SK-N-SH treated with all-trans-retinoic acid at 6 μM for 48 hours (cell line): ENCODE data around the gene CYP2A6.
"Not testable (repeated sequence)": the region's sequence is repeated elsewhere in the genome, so short reads cannot be mapped to it uniquely, and the experiment has no call there.

Experiments
- CREB5 ChIP-seq: fragments of 250-450 bp; sonication (Bioruptor Pico); IDR thresholded peaks from 2 replicates; pipeline ENCODE4 v1.5.1; 2020; ENCODE audit warnings: low read depth, mild to moderate bottlenecking, moderate library complexity
- GLIS3 ChIP-seq: fragments of 250-450 bp; sonication (Bioruptor Pico); IDR thresholded peaks from 2 replicates; pipeline ENCODE4 v1.5.0; 2020; ENCODE audit warnings: mild to moderate bottlenecking, moderate library complexity
- ISL1 ChIP-seq: fragments of 250-450 bp; sonication (Bioruptor Pico); IDR thresholded peaks from 2 replicates; pipeline ENCODE4 v2.1.2; 2022; ENCODE audit warnings: mild to moderate bottlenecking, moderate library complexity
- PPARA ChIP-seq: fragments of 250-450 bp; sonication (Bioruptor Pico); IDR thresholded peaks from 2 replicates; pipeline ENCODE4 v1.5.0; 2020; ENCODE audit warnings: mild to moderate bottlenecking, borderline replicate concordance
- ZC3H10 ChIP-seq: fragments of 250-450 bp; sonication (Bioruptor Pico); IDR thresholded peaks from 2 replicates; pipeline ENCODE4 v1.5.1; 2021; ENCODE audit warnings: mild to moderate bottlenecking, moderate library complexity
- ZNF565 ChIP-seq: fragments of 450-650 bp; formaldehyde crosslinking; conservative IDR thresholded peaks from 2 replicates; pipeline ENCODE4 v1.5.0; 2020; ENCODE audit warnings: low read depth, mild to moderate bottlenecking, moderate library complexity
- ZNF8 ChIP-seq: fragments of 450-650 bp; formaldehyde crosslinking; IDR thresholded peaks from 2 replicates; pipeline ENCODE4 v1.5.0; 2020; ENCODE audit warnings: mild to moderate bottlenecking, moderate library complexity

DNA sequence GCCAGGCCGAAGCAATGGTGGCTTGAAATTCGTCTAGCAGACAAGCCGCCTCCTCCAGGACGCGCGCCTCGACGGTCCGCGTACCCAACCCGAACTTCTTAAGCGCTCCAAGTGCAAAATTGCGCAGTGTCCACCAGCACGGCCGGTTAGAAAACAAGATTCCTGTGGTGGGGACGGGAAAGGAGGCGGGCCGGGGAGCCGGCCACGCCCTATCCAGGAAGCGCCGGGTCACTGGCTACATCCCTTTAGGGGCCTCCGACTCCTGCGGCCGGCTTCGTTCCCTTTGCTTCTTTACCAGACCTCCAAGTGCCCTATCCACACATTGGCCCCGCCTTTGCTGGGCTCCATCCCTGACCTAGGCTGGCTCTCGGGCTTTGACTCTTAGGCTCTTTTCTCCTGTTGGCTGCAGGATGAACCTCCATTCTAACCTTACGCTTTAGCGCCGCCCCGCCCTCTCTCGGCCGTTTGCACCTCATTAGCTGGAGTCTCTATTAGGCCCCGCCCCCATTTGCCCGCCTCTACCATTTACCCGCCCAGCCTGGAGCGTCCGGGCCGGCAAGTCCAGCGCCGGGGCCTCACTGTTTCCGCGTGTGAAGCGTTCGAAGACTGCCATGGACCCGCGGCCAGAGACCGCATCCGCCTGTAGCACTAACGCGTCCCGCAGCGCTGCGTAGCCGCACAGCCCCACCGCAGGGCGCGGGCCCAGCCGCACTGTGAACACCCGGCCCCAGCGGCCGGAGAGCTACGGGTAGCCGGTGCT lies 39.4 kb downstream of the CYP2A6 start:
- not testable (repeated sequence) for TF ChIP-seq GLIS3; ISL1; ZNF8 (CRISPR knock-in tag); ZNF565 (CRISPR knock-in tag); ZC3H10 (CRISPR knock-in tag); PPARA; CREB5 (CRISPR knock-in tag)
